ENCODE results near the gene PPID. TPM values are rescaled to one million over a fixed set of nuclear protein-coding genes. Genes with fewer than 3 reads are reported as not detected.
"Not testable (repeated sequence)": the region's sequence is repeated elsewhere in the genome, so short reads cannot be mapped to it uniquely, and the experiment has no call there.

Gene PPID
- total RNA-seq, 1 experiment from 2014 or later = 125 TPM

GRCh38 chr4:158750379-158750778 is 27.2 kb upstream of the PPID start:
- no peaks in the 10 kb centered on the region for H3K27me3 ChIP-seq
- H3K9me3 ChIP-seq = peaks cover 3% of the 10 kb centered on the region; the same call in 1 of the 2 replicates
- DNase-seq = peak; percentile 70
- no peaks in the 10 kb centered on the region for H3K36me3 ChIP-seq
- H3K4me3 ChIP-seq = no peak overlapping the region

DNA sequence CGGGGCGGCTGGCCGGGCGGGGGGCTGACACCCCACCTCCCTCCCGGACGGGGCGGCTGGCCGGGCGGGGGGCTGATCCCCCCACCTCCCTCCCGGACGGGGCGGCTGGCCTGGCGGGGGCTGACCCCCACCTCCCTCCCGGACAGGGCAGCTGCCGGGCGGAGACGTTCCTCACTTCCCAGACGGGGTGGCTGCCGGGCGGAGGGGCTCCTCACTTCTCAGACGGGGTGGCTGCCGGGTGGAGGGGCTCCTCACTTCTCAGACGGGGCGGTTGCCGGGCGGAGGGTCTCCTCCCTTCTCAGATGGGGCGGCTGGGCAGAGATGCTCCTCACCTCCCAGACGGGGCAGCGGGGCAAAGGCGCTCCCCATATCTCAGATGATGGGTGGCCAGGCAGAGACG is 23.3 kb upstream of the PPID start:
- H3K27me3 ChIP-seq, H3K36me3 ChIP-seq, H3K4me3 ChIP-seq, DNase-seq: not testable (repeated sequence)
- peaks cover 26% of the 10 kb centered on the region for H3K9me3 ChIP-seq

DNA sequence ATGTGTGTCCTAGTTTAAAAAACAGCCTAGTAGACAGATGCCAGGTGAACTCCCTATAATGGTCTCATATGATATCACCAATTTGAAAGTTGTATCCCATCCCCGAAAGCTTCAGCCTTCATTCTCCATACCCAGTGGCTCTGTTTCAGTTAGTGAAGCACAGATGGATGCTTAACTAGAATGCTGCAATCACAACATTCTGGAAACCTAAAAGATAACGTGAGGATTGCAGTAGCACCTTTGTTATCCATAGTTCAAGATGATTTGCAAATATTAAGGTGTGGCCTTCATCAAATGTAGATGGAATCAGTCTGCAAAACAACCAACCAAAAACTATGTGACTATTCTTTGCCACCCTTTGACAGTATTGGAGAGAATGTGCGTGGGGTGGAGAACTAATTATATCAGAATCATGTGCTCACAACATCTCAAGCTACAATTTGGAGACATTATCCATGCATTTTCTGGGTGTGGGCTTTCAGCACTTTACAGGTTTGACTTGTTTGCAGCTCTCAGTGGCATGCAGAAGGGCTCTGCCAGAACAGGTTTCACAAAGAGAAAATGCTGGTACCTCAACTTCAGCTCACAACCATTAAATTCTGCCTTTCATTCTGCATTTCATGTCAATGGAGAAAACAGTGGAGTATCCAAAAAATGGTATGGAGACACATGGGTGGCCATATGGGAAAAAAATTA is 18.3 kb upstream of the PPID start:
- H3K4me3 ChIP-seq = no peak overlapping the region
- no peak for DNase-seq

DNA sequence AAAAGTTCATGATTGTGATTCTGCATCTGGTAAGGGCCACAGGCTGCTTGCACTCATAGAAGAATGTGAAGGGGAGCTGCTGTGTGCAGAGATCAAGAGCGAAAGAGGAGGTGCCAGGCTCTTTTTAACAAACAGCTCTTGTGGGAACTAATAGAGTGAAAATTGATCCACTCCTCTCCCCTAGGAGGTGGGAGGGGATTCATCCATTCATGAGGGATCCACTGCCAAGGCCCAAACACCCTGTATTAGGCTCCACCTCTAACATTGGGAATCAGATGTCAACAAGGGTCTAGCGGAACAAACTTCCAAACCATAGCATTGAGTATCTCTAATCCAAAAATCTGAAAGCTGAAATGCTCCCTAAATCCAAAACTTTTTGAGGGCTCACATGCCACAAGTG is 16.4 kb upstream of the PPID start:
- no peaks in the 10 kb centered on the region for H3K27me3 ChIP-seq
- peaks cover 4% of the 10 kb centered on the region for H3K36me3 ChIP-seq
- DNase-seq = no peak
- peaks cover 15% of the 10 kb centered on the region for H3K9me3 ChIP-seq
- H3K4me3 ChIP-seq = no peak overlapping the region

More for the DNA sequence above, 18.3 kb upstream of the PPID start:
- Histone ChIP-seq H3K9me3 (peaks cover 26% of the 10 kb centered on the region), H3K36me3 (peaks cover 7% of the 10 kb centered on the region), H3K27me3 (no peaks in the 10 kb centered on the region)

GRCh38 chr4:158738866-158739265 is 15.7 kb upstream of the PPID start:
- no peak for DNase-seq
- no peaks in the 10 kb centered on the region for H3K27me3 ChIP-seq
- H3K9me3 ChIP-seq = peaks cover 8% of the 10 kb centered on the region
- H3K36me3 ChIP-seq = no peaks in the 10 kb centered on the region; the same call in 1 of the 2 replicates
- no peak overlapping the region for H3K4me3 ChIP-seq

DNA sequence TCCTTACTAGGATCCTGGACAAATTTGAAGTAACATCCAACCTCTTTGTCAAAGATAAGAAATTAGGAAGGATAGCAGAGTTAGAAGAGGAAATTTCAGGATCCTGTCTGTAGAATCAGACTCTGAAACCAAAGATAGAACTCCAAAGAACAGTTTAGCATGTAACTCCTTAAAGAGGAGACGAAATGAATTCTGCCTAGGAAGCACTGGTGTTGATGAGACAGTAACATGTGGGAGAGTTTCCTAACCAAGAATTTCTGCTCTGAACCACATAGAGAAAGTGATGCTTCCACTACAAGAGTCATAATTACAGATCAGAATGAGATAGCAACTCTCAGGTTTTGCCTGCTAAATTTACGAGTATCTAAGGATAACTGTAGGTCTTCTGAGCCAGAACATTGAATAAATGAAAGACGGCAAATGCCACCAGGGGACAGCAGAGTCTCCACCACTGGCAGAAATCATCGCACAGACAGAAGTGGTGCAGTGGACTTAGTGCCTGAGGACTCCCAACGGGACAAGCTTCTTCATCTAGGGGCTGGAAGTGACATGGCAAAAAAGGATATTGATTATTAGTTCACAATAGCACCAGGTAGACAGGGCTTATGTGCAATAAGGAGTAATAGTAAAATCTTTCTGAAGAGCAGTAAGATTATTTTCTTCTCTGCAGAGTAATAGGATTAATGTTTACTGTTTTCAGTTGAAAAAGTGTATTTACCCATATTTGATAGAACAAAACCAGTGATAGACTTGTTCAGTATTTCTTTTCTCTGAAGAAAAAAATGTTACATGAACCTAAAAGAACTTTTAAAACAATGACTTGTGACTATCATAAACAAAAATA is 6.7 kb upstream of the PPID start:
- H3K4me3 ChIP-seq = no peak overlapping the region

DNA sequence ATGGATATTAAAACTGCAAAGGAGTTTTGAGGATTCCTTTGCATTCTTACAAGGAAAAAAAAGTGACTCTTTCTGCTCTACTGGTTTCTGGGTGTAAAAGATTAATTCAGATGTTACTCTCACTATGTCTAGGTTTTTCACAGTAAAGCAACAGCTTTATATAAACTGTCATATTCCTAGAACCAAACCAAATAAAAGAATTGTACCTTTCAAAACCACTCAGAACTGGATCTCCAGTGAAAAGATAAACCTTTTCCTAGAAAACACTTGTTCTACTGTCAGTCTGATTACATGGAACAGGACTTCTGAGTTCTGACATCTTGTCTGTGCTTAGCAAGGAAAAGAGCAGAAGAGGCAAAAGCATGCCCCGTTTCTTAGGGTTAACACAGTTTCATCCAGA is 5.0 kb upstream of the PPID start:
- Histone ChIP-seq H3K36me3 (no peaks in the 10 kb centered on the region), H3K9me3 (no peaks in the 10 kb centered on the region; the same call in 1 of the 2 replicates), H3K4me3 (no peak overlapping the region), H3K27me3 (no peaks in the 10 kb centered on the region)
- DNase-seq = no peak

More for the DNA sequence above, 6.7 kb upstream of the PPID start:
- H3K9me3 ChIP-seq = no peaks in the 10 kb centered on the region; the same call in 1 of the 2 replicates
- no peaks in the 10 kb centered on the region for H3K36me3 ChIP-seq
- H3K27me3 ChIP-seq = no peaks in the 10 kb centered on the region
- peak; percentile 91 for DNase-seq

- peaks cover 15% of the 10 kb centered on the region for H3K36me3 ChIP-seq
- no peak for DNase-seq
- no peaks in the 10 kb centered on the region for H3K9me3 ChIP-seq
- no peaks in the 10 kb centered on the region for H3K27me3 ChIP-seq
- no peak overlapping the region for H3K4me3 ChIP-seq
These were observed 3.4 kb upstream of the PPID start for GRCh38 chr4:158726633-158727032.

- DNase-seq = no peak
- Histone ChIP-seq H3K27me3 (no peaks in the 10 kb centered on the region), H3K36me3 (peaks cover 35% of the 10 kb centered on the region)
These were observed 1.4 kb upstream of the PPID start for GRCh38 chr4:158724637-158725036.

DNA sequence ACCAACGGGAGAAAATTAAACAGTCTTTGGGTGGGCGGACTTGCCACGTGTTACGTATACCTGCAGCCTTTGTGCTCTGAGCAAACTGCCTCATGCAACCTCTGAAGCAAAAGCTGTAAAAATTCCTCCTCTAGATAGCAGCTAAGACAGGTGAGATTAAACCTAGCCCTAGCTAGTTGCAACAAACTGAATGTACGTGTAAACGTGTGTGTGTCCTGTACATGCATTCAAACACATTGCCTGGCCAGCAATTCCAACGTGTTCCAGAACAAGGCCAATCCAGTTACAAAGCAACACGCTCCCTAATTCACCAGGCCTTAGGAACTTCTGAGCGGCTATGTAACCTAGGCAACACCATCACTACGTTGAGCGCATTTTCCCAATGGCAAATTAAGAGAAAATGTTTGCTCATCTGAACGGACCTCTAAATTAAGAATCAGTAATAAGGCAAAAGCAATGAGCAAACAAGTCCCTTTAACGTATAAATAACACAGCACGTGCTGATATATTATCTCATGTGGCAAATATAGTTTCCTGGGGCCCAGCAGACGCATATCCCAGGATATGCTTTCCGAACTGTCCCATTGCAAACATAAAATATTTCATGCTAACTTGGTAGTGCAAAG is 792 bp downstream of the PPID start:
- H3K4me3 ChIP-seq = peak overlapping the region; percentile 91
- H3K27me3 ChIP-seq = no peaks in the 10 kb centered on the region
- peaks cover 57% of the 10 kb centered on the region for H3K36me3 ChIP-seq
- DNase-seq = peak; percentile 67
- no peaks in the 10 kb centered on the region for H3K9me3 ChIP-seq

More at GRCh38 chr4:158724637-158725036, 1.4 kb upstream of the PPID start:
- Histone ChIP-seq H3K9me3 (no peaks in the 10 kb centered on the region), H3K4me3 (no peak overlapping the region)

GRCh38 chr4:158721680-158722079 is 1.5 kb downstream of the PPID start:
- no peak for DNase-seq
- Histone ChIP-seq H3K27me3 (no peaks in the 10 kb centered on the region), H3K36me3 (peaks cover 64% of the 10 kb centered on the region), H3K4me3 (peak overlapping the region; percentile 91), H3K9me3 (no peaks in the 10 kb centered on the region)

DNA sequence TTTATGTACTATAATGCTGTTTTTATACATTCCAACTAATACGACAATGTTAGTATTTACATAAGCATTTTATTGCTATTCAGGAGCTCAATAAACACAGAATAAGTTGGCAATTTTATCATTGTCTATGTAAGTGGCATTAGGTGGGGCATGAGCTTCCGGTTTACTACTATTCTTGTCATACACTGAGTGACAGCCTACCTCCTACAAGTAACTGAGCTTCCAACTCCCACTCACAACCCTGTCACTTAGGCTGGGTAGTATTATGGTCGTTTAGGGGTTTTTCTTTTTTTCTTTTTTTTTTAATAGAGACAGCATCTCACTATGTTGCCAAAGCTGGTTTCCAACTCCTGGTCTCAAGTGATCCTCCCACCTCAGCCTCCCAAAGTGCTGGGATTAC is 7.4 kb downstream of the PPID start:
- Histone ChIP-seq H3K27me3 (no peaks in the 10 kb centered on the region), H3K36me3 (peaks cover 100% of the 10 kb centered on the region), H3K9me3 (no peaks in the 10 kb centered on the region), H3K4me3 (no peak overlapping the region)
- no peak for DNase-seq

DNA sequence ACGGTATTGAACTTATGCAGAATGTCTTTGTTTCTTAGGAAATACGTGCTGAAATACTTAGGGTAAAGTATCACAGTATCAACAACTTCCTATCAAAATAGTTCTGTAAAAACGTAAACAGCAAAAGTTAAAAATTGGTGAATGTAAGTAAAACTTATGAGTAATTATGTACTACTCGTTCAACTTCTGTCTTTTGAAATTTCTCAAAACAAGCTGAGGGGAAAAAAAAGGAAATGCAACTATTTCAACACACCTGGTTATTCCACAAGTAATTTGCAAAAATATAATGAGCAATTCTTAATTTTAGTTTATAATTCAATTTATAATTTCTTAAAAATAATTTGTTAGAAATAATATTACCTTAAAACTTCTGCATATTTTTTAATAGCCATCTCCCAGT is 8.3 kb downstream of the PPID start:
- no peaks in the 10 kb centered on the region for H3K9me3 ChIP-seq
- H3K36me3 ChIP-seq = peaks cover 100% of the 10 kb centered on the region
- no peak overlapping the region for H3K4me3 ChIP-seq
- H3K27me3 ChIP-seq = no peaks in the 10 kb centered on the region
- DNase-seq = no peak

GRCh38 chr4:158712622-158713021 is 10.6 kb downstream of the PPID start:
- H3K36me3 ChIP-seq = peaks cover 100% of the 10 kb centered on the region

GRCh38 chr4:158710814-158711213 is 12.4 kb downstream of the PPID start:
- Histone ChIP-seq H3K4me3 (no peak overlapping the region), H3K27me3 (no peaks in the 10 kb centered on the region), H3K9me3 (no peaks in the 10 kb centered on the region), H3K36me3 (peaks cover 100% of the 10 kb centered on the region)
- peak; percentile 54 for DNase-seq

More at GRCh38 chr4:158712622-158713021, 10.6 kb downstream of the PPID start:
- not testable (repeated sequence) for H3K9me3 ChIP-seq, H3K4me3 ChIP-seq, DNase-seq, H3K27me3 ChIP-seq

DNA sequence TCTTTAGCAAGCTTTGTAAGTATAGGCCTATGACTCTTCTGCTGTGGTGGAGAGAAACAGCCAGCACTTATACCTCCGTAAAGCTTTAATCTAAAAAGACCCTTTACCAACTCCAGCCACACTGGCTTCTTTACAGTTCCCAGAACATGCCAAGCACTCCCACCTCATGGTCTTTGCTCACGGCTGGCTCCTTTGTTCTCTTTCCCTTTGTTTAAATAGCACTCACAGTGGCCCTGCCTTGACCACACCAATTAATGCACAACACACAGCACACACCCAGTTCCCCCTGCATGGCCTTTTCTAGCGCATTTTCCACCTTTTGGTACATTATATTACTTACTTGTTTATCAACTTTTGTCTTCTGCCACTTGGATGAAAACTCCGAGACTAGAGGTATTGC is 18.9 kb downstream of the PPID start:
- no peaks in the 10 kb centered on the region for H3K9me3 ChIP-seq
- H3K36me3 ChIP-seq = peaks cover 79% of the 10 kb centered on the region
- H3K27me3 ChIP-seq = no peaks in the 10 kb centered on the region
- DNase-seq = no peak
- H3K4me3 ChIP-seq = no peak overlapping the region

GRCh38 chr4:158688813-158689212 is 34.4 kb downstream of the PPID start:
- DNase-seq = no peak
- Histone ChIP-seq H3K27me3 (no peaks in the 10 kb centered on the region), H3K9me3 (no peaks in the 10 kb centered on the region), H3K36me3 (peaks cover 69% of the 10 kb centered on the region), H3K4me3 (no peak overlapping the region)
